HepG2 (cell line): Measurements from ENCODE around the gene PRKCB.

ENCODE experiments used
- BRCA1 ChIP-seq: sonication (generic); formaldehyde crosslinking; IDR thresholded peaks from 2 replicates; pipeline ENCODE4 v1.4.0; 2020; ENCODE audit warnings: missing genetic modification reagents
- HDAC6 ChIP-seq: fragments of 200-600 bp; sonication (generic); IDR thresholded peaks from 2 replicates; pipeline ENCODE4 v1.7.0; 2017; ENCODE audit warnings: mild to moderate bottlenecking, antibody characterized with exemption, low read length, low read depth
- PLRG1 ChIP-seq: fragments of 450-650 bp; conservative IDR thresholded peaks from 2 replicates; pipeline ENCODE4 v1.6.1; 2016
- ZNF564 ChIP-seq: sonication (generic); formaldehyde crosslinking; IDR thresholded peaks from 2 replicates; pipeline ENCODE4 v1.8.1; 2023; ENCODE audit warnings: mild to moderate bottlenecking, missing genetic modification reagents
- TF ChIP-seq, protein P1 (sequence below): sonication (generic); formaldehyde crosslinking; conservative IDR thresholded peaks from 2 replicates; pipeline ENCODE4 v1.8.0; 2022; ENCODE audit warnings: mild to moderate bottlenecking, moderate library complexity, missing genetic modification reagents

DNA sequence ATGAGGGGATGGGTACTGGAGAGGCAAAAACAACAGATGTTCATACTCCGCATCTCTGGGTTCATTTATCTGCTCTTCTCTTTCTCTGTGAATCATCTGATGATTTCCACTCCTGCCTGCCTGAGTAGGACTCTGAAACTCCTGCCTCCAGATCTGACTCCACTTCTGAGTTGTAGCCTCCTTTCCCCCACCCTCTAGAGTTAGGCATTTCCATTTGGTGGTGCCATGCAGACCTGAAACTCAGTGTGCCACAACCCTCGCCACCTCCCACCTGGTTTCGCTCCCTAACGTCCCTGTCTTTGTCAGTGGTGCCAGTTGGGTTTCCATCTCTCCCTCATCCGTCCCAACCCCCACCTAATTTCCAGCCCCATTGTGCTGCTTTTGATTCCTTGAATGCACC, 126.2 kb downstream of the PRKCB start:
- TF ChIP-seq HDAC6, result no peak
- TF ChIP-seq, protein P1, sequence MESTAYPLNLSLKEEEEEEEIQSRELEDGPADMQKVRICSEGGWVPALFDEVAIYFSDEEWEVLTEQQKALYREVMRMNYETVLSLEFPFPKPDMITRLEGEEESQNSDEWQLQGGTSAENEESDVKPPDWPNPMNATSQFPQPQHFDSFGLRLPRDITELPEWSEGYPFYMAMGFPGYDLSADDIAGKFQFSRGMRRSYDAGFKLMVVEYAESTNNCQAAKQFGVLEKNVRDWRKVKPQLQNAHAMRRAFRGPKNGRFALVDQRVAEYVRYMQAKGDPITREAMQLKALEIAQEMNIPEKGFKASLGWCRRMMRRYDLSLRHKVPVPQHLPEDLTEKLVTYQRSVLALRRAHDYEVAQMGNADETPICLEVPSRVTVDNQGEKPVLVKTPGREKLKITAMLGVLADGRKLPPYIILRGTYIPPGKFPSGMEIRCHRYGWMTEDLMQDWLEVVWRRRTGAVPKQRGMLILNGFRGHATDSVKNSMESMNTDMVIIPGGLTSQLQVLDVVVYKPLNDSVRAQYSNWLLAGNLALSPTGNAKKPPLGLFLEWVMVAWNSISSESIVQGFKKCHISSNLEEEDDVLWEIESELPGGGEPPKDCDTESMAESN (CRISPR knock-in tag), result no peak
- no peak for TF ChIP-seq PLRG1
- TF ChIP-seq BRCA1 (CRISPR knock-in tag), result no peak
- no peak for TF ChIP-seq ZNF564 (CRISPR knock-in tag)
